H1 (cell line): ENCODE measurements around the gene ZNF385C. TPM values are rescaled to one million over a fixed set of nuclear protein-coding genes. Genes with fewer than 3 reads are reported as not detected.

ENCODE experiments used
- CTCF ChIA-PET: fragments of 300-600 bp; sonication (Branson Sonifier 250); formaldehyde crosslinking; loops from one replicate; lab custom pipeline; 2021; ENCODE audit not compliant: partially characterized antibody; lab: Charles Lee
- POLR2A ChIA-PET: fragments of 300-600 bp; sonication (Branson Sonifier 250); formaldehyde crosslinking; loops from one replicate; lab custom pipeline; 2021; ENCODE audit warnings: inconsistent platforms; ENCODE audit not compliant: partially characterized antibody; lab: Charles Lee
- DNase-seq, 2 experiments: peaks; one replicate each; pipeline versions ENCODE4 v3.0.0 to v3.0.0-alpha.2; 2010 to 2022; ENCODE audit warnings: low spot score in 2 of 2, low read depth in 1 of 2, mixed read lengths in 1 of 2
- FAIRE-seq: peaks from 2 replicates; lab custom pipeline; 2011; peaks lifted over from hg19 to GRCh38; lab: Jason Lieb, UNC
- H2AFZ ChIP-seq: 2 replicates; pipeline ENCODE4 v1.8.1; 2012; ENCODE audit warnings: low read length, inconsistent platforms
- H2AK5ac ChIP-seq: 2 replicates; pipeline ENCODE4 v1.6.1; 2013; ENCODE audit warnings: low read depth, low read length
- H2BK120ac ChIP-seq: replicated peaks from 2 replicates; pipeline ENCODE3; 2013; ENCODE audit warnings: low read depth, low read length, inconsistent platforms
- H2BK12ac ChIP-seq: 2 replicates; pipeline ENCODE4 v1.6.1; 2013; ENCODE audit warnings: low read depth, low read length
- H2BK15ac ChIP-seq: 2 replicates; pipeline ENCODE4 v1.6.1; 2013; ENCODE audit warnings: low read length
- H2BK20ac ChIP-seq: 2 replicates; pipeline ENCODE4 v1.6.1; 2013; ENCODE audit warnings: low read length
- H2BK5ac ChIP-seq: 2 replicates; pipeline ENCODE4 v1.6.1; 2013; ENCODE audit warnings: low read depth, low read length
- H3K14ac ChIP-seq: 2 replicates; pipeline ENCODE4 v1.6.1; 2013; ENCODE audit warnings: inconsistent platforms; ENCODE audit not compliant: insufficient read length
- H3K18ac ChIP-seq: 2 replicates; pipeline ENCODE4 v1.6.1; 2013; ENCODE audit warnings: low read length; ENCODE audit errors: extremely low read depth
- H3K23ac ChIP-seq: 2 replicates; pipeline ENCODE4 v1.6.1; 2013; ENCODE audit warnings: inconsistent platforms; ENCODE audit not compliant: insufficient read length
- H3K23me2 ChIP-seq: 2 replicates; pipeline ENCODE4 v1.6.1; 2013; ENCODE audit warnings: low read depth, low read length
- H3K27ac ChIP-seq: 2 replicates; pipeline ENCODE4 v1.6.1; 2011; ENCODE audit warnings: low read depth, low read length, inconsistent platforms
- H3K27me3 ChIP-seq, 4 experiments: replicated peaks in 1 of 4; 1 replicate in 1 of 4; 2 replicates in 3 of 4; pipeline versions ENCODE4 v1.6.1 to v1.8.1; 2011 to 2013; ENCODE audit warnings: low read length in 3 of 4, mild to moderate bottlenecking in 3 of 4, inconsistent platforms in 2 of 4, mixed read lengths in 2 of 4, moderate library complexity in 1 of 4; ENCODE audit not compliant: control insufficient read depth in 3 of 4, insufficient read depth in 3 of 4; ENCODE audit errors: extremely low read depth in 1 of 4
- H3K36me3 ChIP-seq, 4 experiments: 2 replicates each; pipeline versions ENCODE4 v1.6.1 to v1.8.1; 2011 to 2013; ENCODE audit warnings: mild to moderate bottlenecking in 4 of 4, low read length in 3 of 4, moderate library complexity in 2 of 4, control low read depth in 1 of 4, inconsistent platforms in 1 of 4; ENCODE audit not compliant: insufficient read depth in 4 of 4, control insufficient read depth in 2 of 4
- H3K4ac ChIP-seq: replicated peaks from 2 replicates; pipeline ENCODE3; 2013; ENCODE audit warnings: low read length, low read depth, mixed read lengths, inconsistent platforms; ENCODE audit not compliant: insufficient read length
- H3K4me1 ChIP-seq, 4 experiments: replicated peaks in 1 of 4; 1 replicate in 1 of 4; 2 replicates in 3 of 4; pipeline versions ENCODE4 v1.6.1 to v1.8.1; 2011 to 2013; ENCODE audit warnings: low read length in 3 of 4, inconsistent platforms in 2 of 4, mixed read lengths in 1 of 4; ENCODE audit not compliant: insufficient read depth in 4 of 4, control insufficient read depth in 3 of 4
- H3K4me2 ChIP-seq, 2 experiments: 2 replicates each; pipeline versions ENCODE4 v1.6.1 to v1.8.1; 2011 to 2013; ENCODE audit warnings: low read depth in 2 of 2, low read length in 2 of 2, control low read depth in 1 of 2, inconsistent platforms in 1 of 2, mild to moderate bottlenecking in 1 of 2; ENCODE audit not compliant: insufficient read depth in 1 of 2
- H3K4me3 ChIP-seq, 4 experiments: fragments of 200-600, 300-600 bp in 1 of 4; sonication (generic), shearing (Covaris generic), sonication (Bioruptor Twin) in 1 of 4; 2 replicates each; pipeline versions ENCODE4 v1.5.1 to v1.8.1; 2011 to 2016; ENCODE audit warnings: low read length in 4 of 4, low read depth in 3 of 4, control low read depth in 2 of 4, inconsistent platforms in 2 of 4, mild to moderate bottlenecking in 2 of 4, mixed read lengths in 1 of 4, moderate library complexity in 1 of 4; ENCODE audit not compliant: insufficient read depth in 2 of 4; ENCODE audit errors: extremely low read depth in 1 of 4
- H3K56ac ChIP-seq: replicated peaks from 2 replicates; pipeline ENCODE3; 2013; ENCODE audit warnings: low read depth, mild to moderate bottlenecking, mixed read lengths, low read length, inconsistent platforms; ENCODE audit not compliant: insufficient read length
- H3K79me1 ChIP-seq: 2 replicates; pipeline ENCODE4 v1.6.1; 2013; ENCODE audit warnings: low read depth, low read length, control low read depth
- H3K79me2 ChIP-seq, 2 experiments: 2 replicates each; pipeline versions ENCODE4 v1.6.1 to v1.8.1; 2012 to 2013; ENCODE audit warnings: low read length in 2 of 2, mild to moderate bottlenecking in 2 of 2, inconsistent platforms in 1 of 2; ENCODE audit not compliant: insufficient read depth in 2 of 2, control insufficient read depth in 1 of 2
- H3K9ac ChIP-seq, 4 experiments: replicated peaks in 1 of 4; 1 replicate in 1 of 4; 2 replicates in 3 of 4; pipeline versions ENCODE4 v1.6.1 to v1.8.1; 2011 to 2013; ENCODE audit warnings: low read depth in 3 of 4, low read length in 3 of 4, control low read depth in 2 of 4, mild to moderate bottlenecking in 2 of 4, moderate library complexity in 2 of 4, inconsistent platforms in 1 of 4; ENCODE audit errors: extremely low read depth in 1 of 4
- H3K9me3 ChIP-seq, 2 experiments: 2 replicates each; pipeline versions ENCODE4 v1.6.1 to v1.8.1; 2012 to 2013; ENCODE audit warnings: mild to moderate bottlenecking in 2 of 2, moderate library complexity in 2 of 2, control low read depth in 1 of 2, inconsistent platforms in 1 of 2, low read depth in 1 of 2, low read length in 1 of 2, mixed read lengths in 1 of 2; ENCODE audit not compliant: insufficient read depth in 2 of 2
- H4K20me1 ChIP-seq, 2 experiments: replicated peaks in 1 of 2; 2 replicates each; pipeline versions ENCODE3 to v1.8.1; 2011 to 2013; ENCODE audit warnings: inconsistent platforms in 2 of 2, low read length in 2 of 2, mild to moderate bottlenecking in 1 of 2; ENCODE audit not compliant: insufficient read depth in 2 of 2, control insufficient read depth in 1 of 2
- H4K5ac ChIP-seq: 2 replicates; pipeline ENCODE4 v1.6.1; 2013; ENCODE audit warnings: low read length, low read depth, mixed read lengths, inconsistent platforms; ENCODE audit not compliant: insufficient read length
- H4K8ac ChIP-seq: 2 replicates; pipeline ENCODE4 v1.8.0; 2013; ENCODE audit warnings: mild to moderate bottlenecking, moderate library complexity, low read length, inconsistent platforms; ENCODE audit not compliant: insufficient read depth; ENCODE audit errors: extremely low read depth
- H4K91ac ChIP-seq: replicated peaks from 2 replicates; pipeline ENCODE3; 2013; ENCODE audit warnings: low read length, mixed read lengths, inconsistent platforms; ENCODE audit not compliant: insufficient read length
- CEBPB ChIP-seq: IDR thresholded peaks from 2 replicates; pipeline ENCODE4 v1.6.1; 2012; ENCODE audit warnings: low read depth, low read length
- EGR1 ChIP-seq: IDR thresholded peaks from 2 replicates; pipeline ENCODE4 v1.6.1; 2011; ENCODE audit warnings: low read depth, low read length, borderline replicate concordance
- GTF2F1 ChIP-seq: IDR thresholded peaks from 2 replicates; pipeline ENCODE4 v1.6.1; 2012; ENCODE audit warnings: low read depth, low read length, improper control_type of control experiment, borderline replicate concordance
- HDAC2 ChIP-seq, 2 experiments: fragments of 300-600 bp in 1 of 2; sonication (generic) in 1 of 2; IDR thresholded peaks; 2 replicates each; pipeline ENCODE4 v1.6.1; 2011 to 2012; ENCODE audit warnings: low read depth in 2 of 2, low read length in 2 of 2, mild to moderate bottlenecking in 2 of 2, moderate library complexity in 2 of 2, borderline replicate concordance in 1 of 2, inconsistent platforms in 1 of 2
- JUN ChIP-seq: IDR thresholded peaks from 2 replicates; pipeline ENCODE4 v1.6.1; 2011; ENCODE audit warnings: low read depth, mild to moderate bottlenecking, improper control_type of control experiment, low read length
- SAP30 ChIP-seq: fragments of 300-600 bp; sonication (generic); IDR thresholded peaks from 2 replicates; pipeline ENCODE4 v1.7.1; 2012; ENCODE audit warnings: low read length, moderate library complexity, mild to moderate bottlenecking, inconsistent platforms; ENCODE audit not compliant: insufficient read depth, insufficient replicate concordance
- SIRT6 ChIP-seq: IDR thresholded peaks from one replicate; pipeline ENCODE4 v1.7.1; 2012; ENCODE audit warnings: low read length, inconsistent platforms
- SIX5 ChIP-seq: IDR thresholded peaks from 2 replicates; pipeline ENCODE4 v1.6.1; 2011; ENCODE audit warnings: mild to moderate bottlenecking, low read depth, low read length
- SP2 ChIP-seq: IDR thresholded peaks from 2 replicates; pipeline ENCODE4 v1.6.1; 2012; ENCODE audit warnings: mild to moderate bottlenecking, low read length, inconsistent platforms
- USF2 ChIP-seq: IDR thresholded peaks from 2 replicates; pipeline ENCODE4 v1.6.1; 2011; ENCODE audit warnings: low read length, improper control_type of control experiment
- WGBS, 2 experiments: shearing (Covaris generic) in 1 of 2; methylation state at CpG; one replicate each; pipeline versions ENCODE4 v1.1.6 to v1.1.7; 2013 to 2015; ENCODE audit warnings: low lambda C conversion rate in 2 of 2, mixed read lengths in 2 of 2, inconsistent platforms in 1 of 2, low coverage in 1 of 2, missing lambda C conversion rate in 1 of 2; ENCODE audit not compliant: insufficient replicate concordance in 2 of 2, insufficient coverage in 1 of 2, insufficient read length in 1 of 2; ENCODE audit errors: extremely low coverage in 1 of 2, missing lambda C conversion rate in 1 of 2; 5-methylcytosine and 5-hydroxymethylcytosine counted together
- polyA plus RNA-seq, 7 experiments: library from polyadenylated mRNA; depleted of rRNA in 3 of 7; stranded (reverse) in 5 of 7; unstranded in 2 of 7; fragments of >200 nt in 5 of 7; fragments of 200-250 nt in 2 of 7; gene quantifications; 1 replicate in 5 of 7; 2 replicates in 1 of 7; 4 replicates in 1 of 7; pipeline versions ENCODE4 v1.2.1 to v1.2.3, GENCODE V29; 2011 to 2013; ENCODE audit warnings: missing spikeins in 2 of 7, mixed read lengths in 2 of 7
- total RNA-seq: library from RNA; stranded (reverse); fragmentation: NEBNext Ultra II Directional; extraction: Animal tissue kit (Norgen Biotek cat#: 25700); gene quantifications from 2 replicates; pipeline ENCODE4 v1.2.1, GENCODE V29; 2021

ZNF385C gene
- total and polyA plus RNA-seq, 2 of the 8 experiments (the other 6 are each of a cell fraction or from before 2014, with no cell fraction given), result 3.9 to 6.1 TPM

- H3K27ac ChIP-seq, result no peak overlapping the region
- peaks cover 0 to 4% (median 2%) of the 10 kb centered on the region in 4 experiments; a peak in 5 of 8 replicates for H3K36me3 ChIP-seq
- H3K23me2 ChIP-seq, result peaks cover 2% of the 10 kb centered on the region; the same call in 1 of the 2 replicates
- H3K14ac ChIP-seq, result no peak overlapping the region
- 0 out of 2 replicates have a peak overlapping the region, but pooled peaks have one; percentile 52 for H2BK12ac ChIP-seq
- H2BK20ac ChIP-seq, result no peak overlapping the region
- no peak overlapping the region for H4K5ac ChIP-seq
- H2BK5ac ChIP-seq, result no peak overlapping the region
- peaks cover 0 to 18% (median 10%) of the 10 kb centered on the region in 4 experiments; a peak in 6 of 7 replicates for H3K4me1 ChIP-seq
- H3K4me3 ChIP-seq, result no peak overlapping the region
- no peak overlapping the region for H2BK15ac ChIP-seq
- WGBS, 2 experiments, result 93% methylated on average over 18 of the region's 18 CpGs; no CpG with 5 or more reads in 1 of the 2 experiments
- no peak overlapping the region for H4K8ac ChIP-seq
- no peak for DNase-seq
- ChIA-PET CTCF (interaction anchor here (1.2 to 39.4 kb wide), 9 partner anchors 5 to 151 kb away, joined by 3 to 1084 read pairs (median 8); partner anchors contain the start of genes DHX58, DNAJC7, HSPB9 and KAT2A), POLR2A (interaction anchor here (0.8 to 7.2 kb wide), 6 partner anchors 11 to 99 kb away, joined by 3 to 51 read pairs (median 4); partner anchors contain the start of genes HSPB9 and KAT2A)
- H3K18ac ChIP-seq, result no peak overlapping the region
- H3K56ac ChIP-seq, result no peak overlapping the region
- H3K79me2 ChIP-seq, result no peaks in the 10 kb centered on the region
- no peak overlapping the region for H4K91ac ChIP-seq
- FAIRE-seq, result no peak
- H3K4me2 ChIP-seq, result no peak overlapping the region
- H2BK120ac ChIP-seq, result no peak overlapping the region
- no peak overlapping the region for H2AFZ ChIP-seq
- H3K9ac ChIP-seq, result no peak overlapping the region
- H3K27me3 ChIP-seq, result no peaks in the 10 kb centered on the region
- no peaks in the 10 kb centered on the region for H3K79me1 ChIP-seq
- no peaks in the 10 kb centered on the region for H3K9me3 ChIP-seq
- H2AK5ac ChIP-seq, result no peak overlapping the region
- no peak overlapping the region for H3K23ac ChIP-seq
- no peak overlapping the region for H3K4ac ChIP-seq
- H4K20me1 ChIP-seq, result no peaks in the 10 kb centered on the region
- TF ChIP-seq CEBPB, result no peak
- no peak for TF ChIP-seq SIRT6
- no peak for TF ChIP-seq GTF2F1
- no peak for TF ChIP-seq EGR1
- no peak for TF ChIP-seq SIX5
- TF ChIP-seq USF2, result no peak
- no peak for TF ChIP-seq HDAC2 (IDR thresholded peaks at IDR 0.05; ENCODE audit: borderline replicate concordance in 1 of 2, low read depth in 2 of 2, low read length in 2 of 2)
- no peak for TF ChIP-seq SAP30
- TF ChIP-seq SP2, result no peak
- no peak for TF ChIP-seq JUN
These were observed 12.3 kb upstream of the ZNF385C start for GRCh38 chr17:42110301-42111264.
